ENCODE data around the gene POLR2E. TPM values are rescaled to one million over a fixed set of nuclear protein-coding genes. Genes with fewer than 3 reads are reported as not detected.

The POLR2E gene
- total and polyA plus RNA-seq, 10 of the 15 experiments (the other 5 are each of a cell fraction or from before 2014, with no cell fraction given), result 4.0 to 487 (median 200) TPM

- H3K27me3 ChIP-seq (replicated peaks in 1 of 2; ENCODE audit: control insufficient read depth in 2 of 2, insufficient read depth in 2 of 2, low read length in 1 of 2), result no peaks in the 10 kb centered on the region
- intact Hi-C loops (cut with micrococcal nuclease; ENCODE audit: unreplicated experiment) (no loop called here), in situ Hi-C loops (cut with MboI) (no loop called here)
- ATAC-seq, result no peak
- ChIA-PET SMC1A (ENCODE audit: uncharacterized antibody, unreplicated experiment) (no interaction called here), RAD21 (ENCODE audit: unreplicated experiment) (no interaction called here), CTCF (no interaction called here), POLR2A (no interaction called here)
- no TSS peak for BruUV-seq (replicated peaks)
- no peaks in the 10 kb centered on the region for H3K79me2 ChIP-seq (ENCODE audit: control insufficient read depth, insufficient read depth, low read length)
- no peak for FAIRE-seq
- no peak overlapping the region for H3K9ac ChIP-seq (ENCODE audit: control insufficient read depth, insufficient read depth, low read length)
- H2AFZ ChIP-seq (ENCODE audit: control insufficient read depth, low read depth, low read length), result no peak overlapping the region
- H3K27ac ChIP-seq (ENCODE audit: control insufficient read depth, insufficient read depth), result no peak overlapping the region
- H4K20me1 ChIP-seq (ENCODE audit: control insufficient read depth, insufficient read depth), result no peaks in the 10 kb centered on the region
- TF ChIP-seq GABPA (IDR thresholded peaks at IDR 0.05; ENCODE audit: low read depth) (no peak), MTA3 (IDR thresholded peaks at IDR 0.05; ENCODE audit: borderline replicate concordance, low read length) (no peak), BRCA1 (IDR thresholded peaks at IDR 0.05; ENCODE audit: low read depth, low read length) (no peak), SIX5 (IDR thresholded peaks at IDR 0.05; ENCODE audit: low read depth, low read length, severe bottlenecking) (no peak), EED (IDR thresholded peaks at IDR 0.05; ENCODE audit: low read depth) (no peak), POLR2A (IDR thresholded peaks at IDR 0.05; ENCODE audit: low read depth, low read length) (no peak; the same call in none of the 2 replicates), NR2C1 (IDR thresholded peaks at IDR 0.05) (no peak), STAT3 (IDR thresholded peaks at IDR 0.05; ENCODE audit: low read depth, low read length) (no peak), SMARCA5 (IDR thresholded peaks at IDR 0.05) (no peak), MLLT1 (IDR thresholded peaks at IDR 0.05) (no peak), E4F1 (IDR thresholded peaks at IDR 0.05; ENCODE audit: borderline replicate concordance, partially characterized antibody) (no peak), NFIC (IDR thresholded peaks at IDR 0.05; ENCODE audit: low read depth, low read length) (no peak)
- H3K9me3 ChIP-seq (replicated peaks; ENCODE audit: control insufficient read depth, insufficient read depth, low read length), result no peaks in the 10 kb centered on the region
- 0 out of 2 replicates have a peak, but pooled peaks cover 3% of the 10 kb centered on the region for H3K4me1 ChIP-seq (ENCODE audit: control insufficient read depth, insufficient read depth, low read length)
- 94% methylated on average over 48 of the region's 52 CpGs for WGBS (ENCODE audit: insufficient coverage, insufficient replicate concordance, low lambda C conversion rate, missing lambda C conversion rate)
- no peak for DNase-seq (ENCODE audit: low read depth, low spot score)
- H3K4me3 ChIP-seq, result no peak overlapping the region
- peaks cover 0 to 31% of the 10 kb centered on the region in 2 experiments; a peak in 3 of 4 replicates for H3K36me3 ChIP-seq (ENCODE audit: control insufficient read depth in 2 of 2, insufficient read depth in 2 of 2, low read length in 1 of 2)
- no peak overlapping the region for H3K4me2 ChIP-seq (ENCODE audit: control insufficient read depth, insufficient read depth)
Measured at GRCh38 chr19:1116726-1117581, 21.8 kb upstream of the POLR2E start.

Measured in GM12878 (cell line).